GM06990 (cell line): ENCODE data around the gene NLE1.
A peak's percentile ranks its signal among the peaks of the same experiment; 100 is the strongest.
"Not testable (repeated sequence)": the region's sequence is repeated elsewhere in the genome, so short reads cannot be mapped to it uniquely, and the experiment has no call there.

Source experiments
- DNase-seq: peaks from one replicate; pipeline ENCODE4 v3.0.0-alpha.2; 2011; ENCODE audit not compliant: insufficient read length; ENCODE audit errors: extremely low read depth
- H3K27me3 ChIP-seq: replicated peaks from 2 replicates; pipeline ENCODE4 v1.6.0; 2011; ENCODE audit warnings: low read length; ENCODE audit not compliant: control insufficient read depth, insufficient read depth
- H3K36me3 ChIP-seq: 2 replicates; pipeline ENCODE4 v1.5.1; 2011; ENCODE audit warnings: low read length; ENCODE audit not compliant: control insufficient read depth, insufficient read depth
- H3K4me3 ChIP-seq: replicated peaks from 2 replicates; pipeline ENCODE4 v1.5.1; 2011; ENCODE audit warnings: low read depth, mild to moderate bottlenecking, control low read depth, low read length
- CTCF ChIP-seq: IDR thresholded peaks from 2 replicates; pipeline ENCODE4 v1.5.1; 2011; ENCODE audit warnings: low read length, control low read depth, mild to moderate bottlenecking, inconsistent platforms; ENCODE audit not compliant: insufficient read depth, poor library complexity, severe bottlenecking

Gene NLE1

GRCh38 chr17:35117984-35118383, 24.1 kb downstream of the NLE1 start:
- H3K27me3 ChIP-seq: no peaks in the 10 kb centered on the region
- peak; percentile 67 for TF ChIP-seq CTCF
- H3K4me3 ChIP-seq: no peak overlapping the region
- no peaks in the 10 kb centered on the region; the same call in 1 of the 2 replicates for H3K36me3 ChIP-seq
- no peak for DNase-seq

- TF ChIP-seq CTCF: no peak
- H3K36me3 ChIP-seq: no peaks in the 10 kb centered on the region; the same call in 1 of the 2 replicates
Observed at GRCh38 chr17:35116845-35117244, 25.3 kb downstream of the NLE1 start.

GRCh38 chr17:35110791-35111190, 31.3 kb downstream of the NLE1 start:
- not testable (repeated sequence) for H3K4me3 ChIP-seq, DNase-seq, H3K27me3 ChIP-seq, H3K36me3 ChIP-seq

More at GRCh38 chr17:35116845-35117244, 25.3 kb downstream of the NLE1 start:
- Histone ChIP-seq H3K27me3 (no peaks in the 10 kb centered on the region), H3K4me3 (no peak overlapping the region)
- DNase-seq: no peak

GRCh38 chr17:35104844-35105450, 37.2 kb downstream of the NLE1 start:
- TF ChIP-seq CTCF: no peak
- peaks cover 13% of the 10 kb centered on the region for H3K36me3 ChIP-seq
- no peak for DNase-seq

GRCh38 chr17:35103271-35103670, 38.8 kb downstream of the NLE1 start:
- Histone ChIP-seq H3K36me3 (peaks cover 13% of the 10 kb centered on the region), H3K4me3 (no peak overlapping the region), H3K27me3 (no peaks in the 10 kb centered on the region)
- TF ChIP-seq CTCF: no peak
- DNase-seq: no peak

More at GRCh38 chr17:35104844-35105450, 37.2 kb downstream of the NLE1 start:
- H3K27me3 ChIP-seq: no peaks in the 10 kb centered on the region
- H3K4me3 ChIP-seq: no peak overlapping the region

GRCh38 chr17:35101725-35102124, 40.4 kb downstream of the NLE1 start:
- TF ChIP-seq CTCF: no peak
- DNase-seq: no peak
- peaks cover 14% of the 10 kb centered on the region for H3K36me3 ChIP-seq
- no peak overlapping the region for H3K4me3 ChIP-seq
- H3K27me3 ChIP-seq: no peaks in the 10 kb centered on the region
